ENCODE data around the gene NGEF.

Gene NGEF

DNA sequence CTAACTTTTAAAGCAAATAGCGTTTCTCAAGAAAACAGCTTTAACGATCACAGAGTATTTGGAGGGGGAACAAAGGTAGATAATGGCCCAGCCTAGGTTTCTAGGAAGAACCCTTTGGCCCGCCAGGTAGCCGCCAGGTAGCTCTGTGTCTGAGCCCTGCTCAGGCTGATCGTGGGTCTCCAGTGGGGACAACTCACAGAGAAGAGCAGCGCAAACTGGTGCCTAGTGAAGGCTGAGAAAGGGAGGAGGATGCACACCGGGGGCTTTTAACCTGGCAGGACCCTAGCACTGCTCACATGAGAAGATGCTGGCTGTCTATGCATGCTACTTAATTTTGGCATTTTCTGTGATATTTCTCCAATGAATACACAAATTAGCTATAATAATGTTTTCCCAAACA, 5.8 kb downstream of the NGEF start:
- no peak overlapping the region for H3K4me3 ChIP-seq (ENCODE audit: low read depth, low read length)
- no peak for DNase-seq (ENCODE audit: low read depth)
- TF ChIP-seq, protein P1, sequence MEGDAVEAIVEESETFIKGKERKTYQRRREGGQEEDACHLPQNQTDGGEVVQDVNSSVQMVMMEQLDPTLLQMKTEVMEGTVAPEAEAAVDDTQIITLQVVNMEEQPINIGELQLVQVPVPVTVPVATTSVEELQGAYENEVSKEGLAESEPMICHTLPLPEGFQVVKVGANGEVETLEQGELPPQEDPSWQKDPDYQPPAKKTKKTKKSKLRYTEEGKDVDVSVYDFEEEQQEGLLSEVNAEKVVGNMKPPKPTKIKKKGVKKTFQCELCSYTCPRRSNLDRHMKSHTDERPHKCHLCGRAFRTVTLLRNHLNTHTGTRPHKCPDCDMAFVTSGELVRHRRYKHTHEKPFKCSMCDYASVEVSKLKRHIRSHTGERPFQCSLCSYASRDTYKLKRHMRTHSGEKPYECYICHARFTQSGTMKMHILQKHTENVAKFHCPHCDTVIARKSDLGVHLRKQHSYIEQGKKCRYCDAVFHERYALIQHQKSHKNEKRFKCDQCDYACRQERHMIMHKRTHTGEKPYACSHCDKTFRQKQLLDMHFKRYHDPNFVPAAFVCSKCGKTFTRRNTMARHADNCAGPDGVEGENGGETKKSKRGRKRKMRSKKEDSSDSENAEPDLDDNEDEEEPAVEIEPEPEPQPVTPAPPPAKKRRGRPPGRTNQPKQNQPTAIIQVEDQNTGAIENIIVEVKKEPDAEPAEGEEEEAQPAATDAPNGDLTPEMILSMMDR (IDR thresholded peaks at IDR 0.05; ENCODE audit: low read depth, low read length, missing control alignments), result no peak
- in situ Hi-C loops (cut with HindIII; ENCODE audit: low sequenced_read_pairs), result loop anchor here (10.0 kb wide), 1 partner anchor 58 kb away; the partner anchor contains the start of gene INPP5D

DNA sequence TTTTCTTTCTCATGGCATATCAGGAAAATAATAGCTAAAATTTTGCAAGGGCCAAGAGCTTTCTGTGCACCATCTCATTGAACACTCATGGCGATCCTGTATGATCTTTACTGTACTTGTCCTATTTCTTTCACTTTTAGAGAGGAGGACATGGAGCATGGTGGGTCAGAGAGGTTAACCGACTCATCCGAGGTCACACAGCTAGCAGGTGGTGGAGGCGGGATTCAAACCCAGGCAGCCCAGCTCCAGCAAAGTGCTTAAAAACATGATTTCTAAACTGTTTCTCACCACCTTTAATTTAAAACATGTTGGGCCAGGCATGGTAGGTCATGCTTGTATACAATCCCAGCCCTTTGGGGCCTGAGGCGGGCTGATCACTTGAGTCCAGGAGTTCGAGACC, 6.4 kb downstream of the NGEF start:
- in situ Hi-C loops (cut with HindIII; ENCODE audit: low sequenced_read_pairs), result loop anchor here (10.0 kb wide), 1 partner anchor 58 kb away; the partner anchor contains the start of gene INPP5D
- TF ChIP-seq, protein P1 (IDR thresholded peaks at IDR 0.05; ENCODE audit: low read depth, low read length, missing control alignments), result no peak

DNA sequence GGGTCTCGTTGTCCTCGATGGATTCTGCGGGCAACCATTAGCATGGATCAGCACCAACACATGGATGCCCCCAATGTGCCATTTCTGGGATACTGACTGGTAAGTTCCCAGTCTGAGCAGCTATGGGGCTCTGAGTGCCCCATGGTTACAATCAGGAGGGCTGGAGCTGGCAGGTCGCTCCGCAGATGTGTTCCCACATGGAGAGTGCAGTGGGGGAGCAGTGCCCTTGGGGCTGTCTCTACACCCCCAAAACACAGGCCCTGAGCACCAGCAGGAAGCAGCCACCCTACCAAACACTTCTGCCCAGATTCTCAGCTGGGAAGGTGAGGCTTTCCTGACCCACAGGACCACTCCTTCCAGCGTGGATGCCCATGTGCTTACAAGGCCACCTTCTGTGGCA, 8.0 kb downstream of the NGEF start:
- TF ChIP-seq, protein P1 (IDR thresholded peaks at IDR 0.05; ENCODE audit: low read depth, low read length, missing control alignments), result no peak
- in situ Hi-C loops (cut with HindIII; ENCODE audit: low sequenced_read_pairs), result loop anchor here (10.0 kb wide), 1 partner anchor 60 kb away; the partner anchor contains the start of gene INPP5D
- no peak for DNase-seq (ENCODE audit: low read depth)
- H3K4me3 ChIP-seq (ENCODE audit: low read depth, low read length), result no peak overlapping the region

More for the DNA sequence above, 6.4 kb downstream of the NGEF start:
- no peak overlapping the region for H3K4me3 ChIP-seq (ENCODE audit: low read depth, low read length)
- no peak for DNase-seq (ENCODE audit: low read depth)

DNA sequence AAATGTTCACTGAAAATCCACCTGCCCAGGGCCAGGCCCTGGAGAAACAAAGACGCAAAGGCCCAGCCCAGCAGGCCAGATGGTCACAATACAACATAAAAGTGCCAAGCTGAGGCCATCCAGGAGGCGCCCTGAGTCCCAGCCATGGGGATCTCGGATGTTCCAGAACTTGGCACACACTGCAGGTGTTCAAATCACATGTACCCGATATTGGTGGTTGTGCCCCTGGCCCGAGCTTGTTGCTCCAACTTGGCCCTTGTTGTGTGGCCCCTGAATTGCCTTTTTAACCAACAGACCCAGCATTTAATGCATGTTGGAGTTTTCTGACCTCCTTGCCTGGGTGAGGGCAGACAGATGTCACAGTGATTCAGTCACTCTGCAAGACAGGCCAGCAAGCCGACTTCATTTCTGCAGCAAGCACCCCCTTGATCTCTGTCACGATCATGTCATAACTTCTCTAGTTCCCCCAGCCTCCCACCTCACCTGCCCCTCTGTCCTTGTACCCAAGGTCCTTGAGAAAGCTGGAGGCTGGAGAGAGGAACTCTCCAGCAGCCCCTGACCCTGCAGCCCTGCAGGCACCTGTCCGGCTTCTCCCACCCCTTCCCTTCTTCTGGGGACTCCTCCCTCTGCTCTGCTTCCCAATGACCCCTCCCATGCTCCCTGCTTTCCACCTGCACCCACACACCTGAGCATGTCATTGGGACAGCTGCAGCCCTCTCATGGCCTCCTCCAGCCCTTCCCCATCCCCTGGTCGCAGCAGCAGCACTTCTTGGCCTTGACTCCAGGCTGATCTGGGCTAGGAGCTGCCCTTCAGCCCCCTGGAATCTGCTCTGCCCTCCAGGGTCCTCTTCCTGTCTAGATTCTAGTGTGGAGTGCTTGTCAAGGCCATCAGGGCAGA, 9.1 kb downstream of the NGEF start:
- in situ Hi-C loops (cut with HindIII; ENCODE audit: low sequenced_read_pairs), result loop anchor here (10.0 kb wide), 1 partner anchor 61 kb away; the partner anchor contains the start of gene INPP5D
- no peak overlapping the region for H3K4me3 ChIP-seq (ENCODE audit: low read depth, low read length)
- TF ChIP-seq, protein P1 (IDR thresholded peaks at IDR 0.05; ENCODE audit: low read depth, low read length, missing control alignments), result no peak
- no peak for DNase-seq (ENCODE audit: low read depth)

DNA sequence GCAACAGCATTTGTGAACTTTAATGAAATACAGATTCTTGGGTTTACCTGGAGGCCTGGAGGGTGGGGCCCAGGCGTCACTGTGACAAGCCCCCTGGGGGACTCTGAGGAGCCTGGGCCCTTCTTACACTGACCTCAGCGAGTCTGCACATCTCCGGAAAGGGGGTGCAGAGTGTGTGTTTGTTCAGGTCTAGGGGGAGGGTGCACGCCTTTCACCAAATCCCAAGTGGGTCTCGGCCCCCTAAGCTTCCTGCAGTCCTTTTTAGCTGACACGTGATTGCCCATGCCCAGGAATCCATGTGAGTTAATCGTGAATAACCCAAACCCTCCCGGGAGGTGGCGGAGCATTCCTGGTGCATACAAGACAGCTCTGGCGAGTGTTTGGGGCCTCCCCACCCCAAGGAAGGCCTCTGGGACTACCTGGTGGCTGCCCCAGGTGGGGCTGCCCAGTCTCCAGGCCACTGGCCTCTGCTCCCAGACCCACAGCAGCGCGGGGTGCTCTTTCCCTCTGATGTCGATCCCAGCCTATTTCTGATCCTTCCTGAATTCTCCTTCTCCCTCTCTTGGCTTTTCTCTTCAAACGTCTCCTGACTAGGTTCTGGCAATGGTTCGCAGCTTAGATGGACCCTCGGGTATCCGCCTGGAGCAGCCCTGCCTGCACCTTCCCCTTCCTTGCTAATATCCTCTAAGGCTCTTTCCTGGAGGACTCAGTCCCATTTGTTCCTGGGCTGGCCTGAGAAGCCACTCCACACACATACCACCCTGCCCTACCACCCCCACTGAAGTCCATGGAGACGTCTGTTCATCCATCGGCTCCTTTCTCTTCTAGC, 10.0 kb downstream of the NGEF start:
- TF ChIP-seq, protein P1 (IDR thresholded peaks at IDR 0.05; ENCODE audit: low read depth, low read length, missing control alignments), result no peak
- in situ Hi-C loops (cut with HindIII; ENCODE audit: low sequenced_read_pairs), result loop anchor here (10.0 kb wide), 1 partner anchor 62 kb away; the partner anchor contains the start of gene INPP5D
- H3K4me3 ChIP-seq (ENCODE audit: low read depth, low read length), result no peak overlapping the region

More for the DNA sequence above, 10.0 kb downstream of the NGEF start:
- no peak for DNase-seq (ENCODE audit: low read depth)
